Heart right ventricle (tissue), 16 donors: Measurements from ENCODE around the gene HS6ST3. TPM values are rescaled to one million over a fixed set of nuclear protein-coding genes. Genes with fewer than 3 reads are reported as not detected.

ENCODE experiments used
- ATAC-seq, 8 donors: fragments of 200-7000 bp; cut with Tn5 transposase; one replicate each; pipeline ENCODE4 v1.9.1; 2020; ENCODE audit warnings: mild to moderate bottlenecking in 8 of 8, moderate library complexity in 8 of 8, moderate number of reproducible peaks in 1 of 8
- DNase-seq, 2 donors: peaks; one replicate each; pipeline ENCODE4 v3.0.0-alpha.2; 2020
- H3K27ac ChIP-seq, 10 donors: fragments of 200-600 bp; sonication (generic) in 2 of 10; one replicate each; pipeline versions ENCODE4 v1.5.0 to v1.8.0; 2020 to 2022; ENCODE audit warnings: mild to moderate bottlenecking in 3 of 10
- H3K27me3 ChIP-seq, 7 donors: fragments of 200-600 bp; one replicate each; pipeline ENCODE4 v1.8.0; 2021 to 2022; ENCODE audit warnings: mild to moderate bottlenecking in 2 of 7
- H3K36me3 ChIP-seq, 9 donors: fragments of 200-600 bp; sonication (generic) in 1 of 9; one replicate each; pipeline versions ENCODE4 v1.5.0 to v1.8.0; 2020 to 2022; ENCODE audit warnings: mild to moderate bottlenecking in 2 of 9
- H3K4me1 ChIP-seq, 9 donors: fragments of 200-600 bp; sonication (generic) in 1 of 9; one replicate each; pipeline versions ENCODE4 v1.5.0 to v1.8.0; 2020 to 2022; ENCODE audit warnings: mild to moderate bottlenecking in 4 of 9
- H3K4me3 ChIP-seq, 10 donors: fragments of 200-600 bp; sonication (generic) in 2 of 10; one replicate each; pipeline versions ENCODE4 v1.5.0 to v1.8.0; 2020 to 2022; ENCODE audit warnings: mild to moderate bottlenecking in 7 of 10, moderate library complexity in 2 of 10
- H3K9me3 ChIP-seq, 11 donors: fragments of 200-600 bp in 10 of 11; sonication (generic) in 2 of 11; one replicate each; pipeline versions ENCODE4 v1.5.0 to v1.8.0; 2013 to 2022; ENCODE audit warnings: mild to moderate bottlenecking in 2 of 11, control low read depth in 1 of 11, moderate library complexity in 1 of 11
- CTCF ChIP-seq, 9 donors: fragments of 200-600 bp; sonication (generic) in 2 of 9; IDR thresholded peaks; one replicate each; pipeline versions ENCODE4 v1.5.0 to v1.8.0; 2021 to 2022; ENCODE audit warnings: antibody characterized with exemption in 9 of 9, mild to moderate bottlenecking in 5 of 9, moderate library complexity in 1 of 9
- WGBS, 2 donors: extraction: QIAGEN DNeasy Blood & Tissue Kit; methylation state at CpG; one replicate each; pipeline ENCODE4 v1.1.7; 2013; ENCODE audit warnings: inconsistent platforms in 1 of 2; 5-methylcytosine and 5-hydroxymethylcytosine counted together
- intact Hi-C, 10 donors: fragments of 100-400 bp; cut with DNase I; formaldehyde crosslinking; loops; one replicate each; pipeline versions ENCODE4 v1.11.1 to v1.14.2; 2022
- polyA plus RNA-seq, 2 donors: library from polyadenylated mRNA; stranded (reverse); fragments of 200-250 nt; gene quantifications; one replicate each; pipeline ENCODE4 v1.2.3, GENCODE V29; 2013
- total RNA-seq, 10 donors: library from RNA; stranded (reverse); fragmentation: NEBNext Ultra II Directional in 3 of 10; extraction: Animal tissue kit (Norgen Biotek cat#: 25700) in 3 of 10; gene quantifications; one replicate each; pipeline versions ENCODE4 v1.2.1 to v1.2.4, GENCODE V29; 2021 to 2023
- donor health status: Arrhythmogenic right ventricular cardiomyopathy.
- donor health status: ischemic (EF 13 %, LVEDD 7.1; RV severe dilation, severe dysfunction).
- donor health status: healthy with polysubstance abuse.
- donor health status: DM: no; HTN: yes; CAD: no.
- donor health status: DM: no; HTN: no; CAD: no.
- donor health status: ischemic (EF 25% LVEDD 6.9; RV normal size, moderate dysfunction).
- donor health status: ischemic (EF 25% LVEDD 5.7; RV mildly dilated, moderate dysfunction).
- donor health status: healthy.
- donor health status: DM: yes; HTN: yes; CAD: no.
- donor health status: Ischemic cardiomyopathy.
- donor health status: ischemic (EF 35%, LVEDD 5.7; RV mildly dilated, moderate dysfunction).
- donor health status: nonischemic (EF 11% LVEDD 7.7; RV severe dilation, severe dysfunction).
- donor health status: DM: yes; HTN: yes; CAD: no.
- donor health status: PGD.
- donor health status: ischemic (EF 29% LVEDD 5.4; RV normal size, mild dysfunction).
- donor health status: nonischemic (EF 23%, LVEDD 6.1; RV moderate dilation, normal function).

The HS6ST3 gene
- total and polyA plus RNA-seq, 12 donors, result 0.01 to 7.6 (median 1.2) TPM

GRCh38 chr13:96681766-96682165 is 591.9 kb downstream of the HS6ST3 start:
- Histone ChIP-seq H3K27ac (no peak overlapping the region), H3K9me3 (peaks cover 0 to 9% (median 0%) of the 10 kb centered on the region in 11 donors), H3K36me3 (no peaks in the 10 kb centered on the region), H3K4me1 (peaks cover 0 to 6% (median 0%) of the 10 kb centered on the region in 9 donors), H3K27me3 (no peaks in the 10 kb centered on the region), H3K4me3 (no peak overlapping the region)
- TF ChIP-seq CTCF (IDR thresholded peaks at IDR 0.05), result no peak
- no peak for DNase-seq
- intact Hi-C loops, result no loop called here
- ATAC-seq, result no peak

- H3K4me3 ChIP-seq, result no peak overlapping the region
- WGBS, 2 donors, result 45 to 65% methylated on average over 4 of the region's 4 CpGs
- H3K27ac ChIP-seq, result peak overlapping the region in 1 of 10 donors; percentile 30
- intact Hi-C loops, result no loop called here
- no peaks in the 10 kb centered on the region for H3K27me3 ChIP-seq
- peak in 1 of 2 donors; percentile 13 for DNase-seq
- H3K9me3 ChIP-seq, result no peaks in the 10 kb centered on the region
- H3K4me1 ChIP-seq, result peaks cover 0 to 6% (median 0%) of the 10 kb centered on the region in 9 donors
- H3K36me3 ChIP-seq, result no peaks in the 10 kb centered on the region
- TF ChIP-seq CTCF (IDR thresholded peaks at IDR 0.05), result no peak
- peak in 7 of 8 donors; percentile 35 to 93 (median 71) for ATAC-seq
Observed at GRCh38 chr13:96684469-96684868, 594.6 kb downstream of the HS6ST3 start.

- no peaks in the 10 kb centered on the region for H3K9me3 ChIP-seq
- H3K36me3 ChIP-seq, result no peaks in the 10 kb centered on the region
- WGBS, 2 donors, result 56 to 60% methylated on average over 1 of the region's 1 CpG
- no peaks in the 10 kb centered on the region for H3K27me3 ChIP-seq
- ATAC-seq (no peak), DNase-seq (no peak)
- no peak for TF ChIP-seq CTCF (IDR thresholded peaks at IDR 0.05)
- no peak overlapping the region for H3K27ac ChIP-seq
- H3K4me3 ChIP-seq, result no peak overlapping the region
- intact Hi-C loops, result no loop called here
- peaks cover 0 to 6% (median 0%) of the 10 kb centered on the region in 9 donors for H3K4me1 ChIP-seq
Observed at GRCh38 chr13:96684907-96685306, 595.0 kb downstream of the HS6ST3 start.

- ATAC-seq (no peak), DNase-seq (no peak)
- Histone ChIP-seq H3K27ac (no peak overlapping the region), H3K4me1 (peaks cover 0 to 6% (median 0%) of the 10 kb centered on the region in 9 donors), H3K4me3 (no peak overlapping the region), H3K9me3 (no peaks in the 10 kb centered on the region), H3K27me3 (no peaks in the 10 kb centered on the region), H3K36me3 (no peaks in the 10 kb centered on the region)
- intact Hi-C loops, result no loop called here
- 19 to 29% methylated on average over 2 of the region's 2 CpGs for WGBS, 2 donors
- no peak for TF ChIP-seq CTCF (IDR thresholded peaks at IDR 0.05)
Observed at GRCh38 chr13:96686286-96686685, 596.4 kb downstream of the HS6ST3 start.
